Vagina (tissue), 2 donors: ENCODE data around the gene PRND. TPM values are rescaled to one million over a fixed set of nuclear protein-coding genes. Genes with fewer than 3 reads are reported as not detected.

Experiments used
- DNase-seq, 2 donors: peaks; one replicate each; pipeline ENCODE4 v3.0.0-alpha.2; 2017; ENCODE audit errors: extremely low spot score in 2 of 2
- H3K27ac ChIP-seq: fragments of 200-600 bp; sonication (generic); one replicate; pipeline ENCODE4 v1.5.1; 2019
- H3K27me3 ChIP-seq: fragments of 200-600 bp; sonication (generic); one replicate; pipeline ENCODE4 v1.5.1; 2019
- H3K36me3 ChIP-seq, 2 donors: fragments of 200-600 bp; sonication (generic); one replicate each; pipeline ENCODE4 v1.5.1; 2017 to 2019
- H3K4me1 ChIP-seq: fragments of 200-600 bp; sonication (generic); one replicate; pipeline ENCODE4 v1.5.1; 2019
- H3K4me3 ChIP-seq, 2 donors: fragments of 200-600 bp; sonication (generic); 1 replicate in 1 of 2; 2 replicates in 1 of 2; pipeline ENCODE4 v1.5.1; 2016 to 2019
- H3K9me3 ChIP-seq: fragments of 200-600 bp; sonication (generic); one replicate; pipeline ENCODE4 v1.5.1; 2019
- CTCF ChIP-seq, 3 experiments: fragments of 450-650 bp in 2 of 3; fragments of 200-600 bp in 1 of 3; sonication (generic) in 1 of 3; IDR thresholded peaks; one replicate each; pipeline ENCODE4 v1.5.1; 2017 to 2019; ENCODE audit warnings: antibody characterized with exemption in 3 of 3, mild to moderate bottlenecking in 2 of 3, moderate library complexity in 2 of 3
- POLR2A ChIP-seq, 2 donors: fragments of 450-650 bp; IDR thresholded peaks; one replicate each; pipeline ENCODE4 v1.6.1; 2017; ENCODE audit warnings: antibody characterized with exemption in 2 of 2, mild to moderate bottlenecking in 2 of 2, moderate library complexity in 2 of 2
- POLR2AphosphoS5 ChIP-seq, 2 donors: sonication (generic); formaldehyde crosslinking; IDR thresholded peaks; one replicate each; pipeline ENCODE4 v1.9.0; 2017; ENCODE audit warnings: antibody characterized with exemption in 2 of 2, mild to moderate bottlenecking in 2 of 2, low read depth in 1 of 2; ENCODE audit not compliant: insufficient read depth in 1 of 2
- intact Hi-C: fragments of 100-400 bp; cut with DNase I; formaldehyde crosslinking; loops from one replicate; pipeline ENCODE4 v1.15.1; 2023
- total RNA-seq: library from RNA; depleted of rRNA; stranded (reverse); fragments of >200 nt; gene quantifications from one replicate; pipeline ENCODE4 v1.2.3, GENCODE V29; 2016

The PRND gene
- total RNA-seq, 1 donor from 2014 or later = not detected

- Histone ChIP-seq H3K4me1 (peaks cover 34% of the 10 kb centered on the region), H3K27me3 (no peaks in the 10 kb centered on the region), H3K9me3 (no peaks in the 10 kb centered on the region), H3K4me3 (no peak overlapping the region), H3K36me3 (no peaks in the 10 kb centered on the region), H3K27ac (peak overlapping the region; percentile 25)
- intact Hi-C loops = no loop called here
- no peak for TF ChIP-seq POLR2A (IDR thresholded peaks at IDR 0.05)
- no peak for TF ChIP-seq POLR2AphosphoS5 (IDR thresholded peaks at IDR 0.05; ENCODE audit: insufficient read depth in 1 of 2, low read depth in 1 of 2)
- TF ChIP-seq CTCF (IDR thresholded peaks at IDR 0.05) = no peak
- DNase-seq = no peak
Measured at GRCh38 chr20:4681401-4681800, 40.3 kb upstream of the PRND start.

- Histone ChIP-seq H3K27me3 (no peaks in the 10 kb centered on the region), H3K36me3 (no peaks in the 10 kb centered on the region), H3K27ac (peak overlapping the region; percentile 25), H3K9me3 (no peaks in the 10 kb centered on the region), H3K4me1 (peaks cover 34% of the 10 kb centered on the region), H3K4me3 (no peak overlapping the region)
- TF ChIP-seq POLR2AphosphoS5 (IDR thresholded peaks at IDR 0.05; ENCODE audit: insufficient read depth in 1 of 2, low read depth in 1 of 2) = no peak
- no peak for TF ChIP-seq POLR2A (IDR thresholded peaks at IDR 0.05)
- no peak for TF ChIP-seq CTCF (IDR thresholded peaks at IDR 0.05)
- DNase-seq = no peak
- intact Hi-C loops = no loop called here
Measured at GRCh38 chr20:4681991-4682401, 39.7 kb upstream of the PRND start.

- Histone ChIP-seq H3K9me3 (no peaks in the 10 kb centered on the region), H3K36me3 (no peaks in the 10 kb centered on the region), H3K4me1 (peaks cover 39% of the 10 kb centered on the region), H3K4me3 (no peak overlapping the region), H3K27me3 (no peaks in the 10 kb centered on the region), H3K27ac (no peak overlapping the region)
- no peak for DNase-seq
- intact Hi-C loops = no loop called here
- TF ChIP-seq POLR2A (IDR thresholded peaks at IDR 0.05) (no peak), CTCF (IDR thresholded peaks at IDR 0.05) (no peak), POLR2AphosphoS5 (IDR thresholded peaks at IDR 0.05; ENCODE audit: insufficient read depth in 1 of 2, low read depth in 1 of 2) (no peak)
Measured at GRCh38 chr20:4682682-4683081, 39.0 kb upstream of the PRND start.

- H3K9me3 ChIP-seq = no peaks in the 10 kb centered on the region
- DNase-seq = no peak
- peak overlapping the region; percentile 4 for H3K27ac ChIP-seq
- TF ChIP-seq POLR2AphosphoS5 (IDR thresholded peaks at IDR 0.05; ENCODE audit: insufficient read depth in 1 of 2, low read depth in 1 of 2) (no peak), POLR2A (IDR thresholded peaks at IDR 0.05) (no peak), CTCF (IDR thresholded peaks at IDR 0.05) (no peak)
- intact Hi-C loops = no loop called here
- H3K27me3 ChIP-seq = no peaks in the 10 kb centered on the region
- no peak overlapping the region for H3K4me3 ChIP-seq
- no peaks in the 10 kb centered on the region for H3K36me3 ChIP-seq
- peaks cover 45% of the 10 kb centered on the region for H3K4me1 ChIP-seq
Measured at GRCh38 chr20:4683261-4683660, 38.4 kb upstream of the PRND start.

GRCh38 chr20:4684837-4685413 is 36.8 kb upstream of the PRND start:
- TF ChIP-seq POLR2AphosphoS5 (IDR thresholded peaks at IDR 0.05; ENCODE audit: insufficient read depth in 1 of 2, low read depth in 1 of 2) (no peak), POLR2A (IDR thresholded peaks at IDR 0.05) (no peak), CTCF (IDR thresholded peaks at IDR 0.05) (no peak)
- H3K27ac ChIP-seq = peak overlapping the region; percentile 97
- H3K9me3 ChIP-seq = no peaks in the 10 kb centered on the region
- H3K4me1 ChIP-seq = peaks cover 62% of the 10 kb centered on the region
- no peaks in the 10 kb centered on the region for H3K27me3 ChIP-seq
- H3K4me3 ChIP-seq = no peak overlapping the region
- no peaks in the 10 kb centered on the region for H3K36me3 ChIP-seq
- intact Hi-C loops = no loop called here
- no peak for DNase-seq
